Measurements from ENCODE around the gene ELK1. TPM values are rescaled to one million over a fixed set of nuclear protein-coding genes. Genes with fewer than 3 reads are reported as not detected.

The ELK1 gene
- total and polyA plus RNA-seq, 2 of the 4 experiments (the other 2 are of a cell fraction): 10.0 to 24.3 TPM

- Histone ChIP-seq H2BK5ac (ENCODE audit: low read depth, low read length, poor library complexity, severe bottlenecking) (no peak overlapping the region), H3K9me3 (ENCODE audit: control insufficient read depth, insufficient read depth, low read length) (no peaks in the 10 kb centered on the region), H2BK15ac (ENCODE audit: low read depth, low read length) (no peak overlapping the region), H3K27ac (ENCODE audit: insufficient read depth, low read length) (no peak overlapping the region), H3K9ac (ENCODE audit: low read depth, low read length) (no peak overlapping the region), H4K8ac (ENCODE audit: low read depth in 2 of 2, low read length in 2 of 2) (no peak overlapping the region), H3K4me3 (ENCODE audit: insufficient read depth, low read depth, low read length) (no peak overlapping the region), H3K4ac (ENCODE audit: low read depth, low read length) (no peak overlapping the region), H3K9me1 (ENCODE audit: insufficient read depth, low read length) (no peaks in the 10 kb centered on the region), H4K91ac (ENCODE audit: insufficient read depth, low read depth, low read length) (no peak overlapping the region), H4K20me1 (ENCODE audit: insufficient read depth, low read length) (peaks cover 25% of the 10 kb centered on the region), H2AFZ (replicated peaks; ENCODE audit: low read length, poor library complexity) (peak overlapping the region; percentile 28), H3K27me3 (ENCODE audit: control insufficient read depth, insufficient read depth, low read length) (no peaks in the 10 kb centered on the region), H3K4me1 (ENCODE audit: control insufficient read depth, insufficient read depth, low read length) (peaks cover 5% of the 10 kb centered on the region), H4K5ac (ENCODE audit: low read depth, low read length) (no peak overlapping the region), H3K14ac (replicated peaks; ENCODE audit: low read depth, low read length) (no peak overlapping the region), H3K18ac (ENCODE audit: low read depth, low read length) (no peak overlapping the region), H2BK120ac (ENCODE audit: low read depth, low read length) (no peak overlapping the region), H3K79me1 (ENCODE audit: low read depth in 1 of 2, low read length in 2 of 2) (peaks cover 3 to 35% of the 10 kb centered on the region in 2 experiments; a peak in 3 of 4 replicates), H2AK9ac (replicated peaks; ENCODE audit: low read depth, low read length, poor library complexity) (no peak overlapping the region), H3K23ac (ENCODE audit: low read depth, low read length) (no peak overlapping the region), H3K4me2 (ENCODE audit: low read depth, low read length) (no peak overlapping the region), H2AK5ac (ENCODE audit: low read depth, low read length) (no peak overlapping the region), H3K36me3 (ENCODE audit: control insufficient read depth, insufficient read depth, low read length) (peaks cover 14% of the 10 kb centered on the region), H3K56ac (ENCODE audit: extremely low read depth, insufficient read depth, low read length) (no peak overlapping the region), H2BK20ac (ENCODE audit: low read depth, low read length) (no peak overlapping the region)
- TF ChIP-seq RAD21 (IDR thresholded peaks at IDR 0.05; ENCODE audit: low read length) (peak; percentile 43; the same call in 1 of the 2 replicates), POLR2A (IDR thresholded peaks at IDR 0.05; ENCODE audit: low read depth, low read length) (no peak), SMC3 (IDR thresholded peaks at IDR 0.05; ENCODE audit: low read depth, low read length) (peak; percentile 52)
- TF ChIP-seq, protein P1, sequence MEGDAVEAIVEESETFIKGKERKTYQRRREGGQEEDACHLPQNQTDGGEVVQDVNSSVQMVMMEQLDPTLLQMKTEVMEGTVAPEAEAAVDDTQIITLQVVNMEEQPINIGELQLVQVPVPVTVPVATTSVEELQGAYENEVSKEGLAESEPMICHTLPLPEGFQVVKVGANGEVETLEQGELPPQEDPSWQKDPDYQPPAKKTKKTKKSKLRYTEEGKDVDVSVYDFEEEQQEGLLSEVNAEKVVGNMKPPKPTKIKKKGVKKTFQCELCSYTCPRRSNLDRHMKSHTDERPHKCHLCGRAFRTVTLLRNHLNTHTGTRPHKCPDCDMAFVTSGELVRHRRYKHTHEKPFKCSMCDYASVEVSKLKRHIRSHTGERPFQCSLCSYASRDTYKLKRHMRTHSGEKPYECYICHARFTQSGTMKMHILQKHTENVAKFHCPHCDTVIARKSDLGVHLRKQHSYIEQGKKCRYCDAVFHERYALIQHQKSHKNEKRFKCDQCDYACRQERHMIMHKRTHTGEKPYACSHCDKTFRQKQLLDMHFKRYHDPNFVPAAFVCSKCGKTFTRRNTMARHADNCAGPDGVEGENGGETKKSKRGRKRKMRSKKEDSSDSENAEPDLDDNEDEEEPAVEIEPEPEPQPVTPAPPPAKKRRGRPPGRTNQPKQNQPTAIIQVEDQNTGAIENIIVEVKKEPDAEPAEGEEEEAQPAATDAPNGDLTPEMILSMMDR (conservative IDR thresholded peaks at IDR 0.05; ENCODE audit: low read depth, low read length): peak; percentile 44
- ATAC-seq (ENCODE audit: low read depth): no peak
- BruUV-seq (replicated peaks): no TSS peak
- in situ Hi-C loops (cut with MboI; ENCODE audit: low sequenced_read_pairs) (loop anchor here (25.0 kb wide), 1 partner anchor 432 kb away; the partner anchor contains the start of gene CDK16), intact Hi-C loops (cut with micrococcal nuclease) (loop anchor here (1.0 to 5.0 kb wide), 5 partner anchors 57 to 452 kb away; partner anchors contain the start of gene UBA1), dilution Hi-C loops (cut with HindIII; ENCODE audit: low sequenced_read_pairs, unreplicated experiment) (no loop called here)
- CTCF ChIA-PET: interaction anchor here (1.2 to 1.5 kb wide), 4 partner anchors 20 to 103 kb away, joined by 3 to 6 read pairs (median 4); partner anchors contain the start of gene TIMP1
- POLR2A ChIA-PET (ENCODE audit: unreplicated experiment): no interaction called here
- no CpG with 5 or more reads among the region's 2 CpGs for WGBS, 2 experiments (ENCODE audit: extremely low coverage in 2 of 2, insufficient read length in 1 of 2)
- DNase-seq: peak; percentile 47
These were observed 6.4 kb downstream of the ELK1 start for GRCh38 chrX:47643926-47644325.

Data from IMR-90 (cell line).